AG04450 (cell line): ENCODE results near the gene EID2. TPM values are rescaled to one million over a fixed set of nuclear protein-coding genes. Genes with fewer than 3 reads are reported as not detected.
A peak's percentile ranks its signal among the peaks of the same experiment; 100 is the strongest.

ENCODE experiments used
- CTCF ChIA-PET: fragments of 300-600, 350-600 bp; formaldehyde crosslinking; extraction: SDS; loops from one replicate; lab custom pipeline; 2022; ENCODE audit warnings: antibody characterized with exemption, inconsistent platforms; lab: Charles Lee
- POLR2A ChIA-PET: fragments of 350-600 bp; formaldehyde crosslinking; extraction: SDS; loops from one replicate; lab custom pipeline; 2021; ENCODE audit warnings: antibody characterized with exemption, inconsistent platforms; lab: Yijun Ruan, JAX
- DNase-seq: peaks from one replicate; pipeline ENCODE4 v3.0.0-alpha.2; 2011; ENCODE audit warnings: low read depth, low spot score
- H3K27ac ChIP-seq: one replicate; pipeline ENCODE4 v1.5.1; 2012; ENCODE audit warnings: low read depth, low read length, control low read depth
- H3K27me3 ChIP-seq: one replicate; pipeline ENCODE4 v1.6.0; 2012; ENCODE audit warnings: low read length; ENCODE audit not compliant: control insufficient read depth, insufficient read depth
- H3K4me3 ChIP-seq: 2 replicates; pipeline ENCODE4 v1.5.1; 2011; ENCODE audit warnings: mild to moderate bottlenecking, low read depth, low read length, control low read depth
- H3K9me3 ChIP-seq: 2 replicates; pipeline ENCODE4 v1.5.1; 2012; ENCODE audit warnings: low read length; ENCODE audit not compliant: control insufficient read depth, insufficient read depth
- CTCF ChIP-seq: IDR thresholded peaks from 2 replicates; pipeline ENCODE4 v1.5.1; 2011; ENCODE audit warnings: low read depth, low read length, control low read depth, inconsistent platforms
- polyA plus RNA-seq: library from polyadenylated mRNA; depleted of rRNA; stranded (reverse); fragments of >200 nt; gene quantifications from 2 replicates; pipeline ENCODE4 v1.2.3, GENCODE V29; 2011

EID2 gene
- polyA plus RNA-seq, 1 experiment: 11.5 TPM

- Histone ChIP-seq H3K9me3 (peaks cover 2% of the 10 kb centered on the region; the same call in 1 of the 2 replicates), H3K27ac (no peak overlapping the region), H3K4me3 (no peak overlapping the region), H3K27me3 (peaks cover 28% of the 10 kb centered on the region)
- no peak for TF ChIP-seq CTCF
- CTCF ChIA-PET: no interaction called here
- POLR2A ChIA-PET: no interaction called here
- DNase-seq: no peak
Measured at GRCh38 chr19:39508629-39509028, 31.3 kb downstream of the EID2 start.

- H3K27ac ChIP-seq: no peak overlapping the region
- CTCF ChIA-PET: no interaction called here
- H3K9me3 ChIP-seq: peaks cover 5% of the 10 kb centered on the region; the same call in 1 of the 2 replicates
- H3K4me3 ChIP-seq: peak overlapping the region; percentile 60
- POLR2A ChIA-PET: interaction anchor here (1.0 to 1.2 kb wide), 2 partner anchors 63 to 72 kb away, joined by 4 read pairs; partner anchors contain the start of genes RPS16 and SUPT5H
- peaks cover 24% of the 10 kb centered on the region for H3K27me3 ChIP-seq
- no peak for TF ChIP-seq CTCF
- no peak for DNase-seq
Measured at GRCh38 chr19:39507715-39508364, 32.1 kb downstream of the EID2 start.

GRCh38 chr19:39506944-39507714, 32.8 kb downstream of the EID2 start:
- Histone ChIP-seq H3K4me3 (peak overlapping the region; percentile 60), H3K9me3 (peaks cover 5% of the 10 kb centered on the region; the same call in 1 of the 2 replicates), H3K27me3 (peaks cover 24% of the 10 kb centered on the region), H3K27ac (no peak overlapping the region)
- CTCF ChIA-PET: no interaction called here
- DNase-seq: no peak
- no peak for TF ChIP-seq CTCF
- POLR2A ChIA-PET: interaction anchor here (1.0 to 1.2 kb wide), 2 partner anchors 62 to 71 kb away, joined by 4 read pairs; partner anchors contain the start of genes RPS16 and SUPT5H

- H3K4me3 ChIP-seq: peak overlapping the region; percentile 60; the same call in 1 of the 2 replicates
- peaks cover 26% of the 10 kb centered on the region for H3K27me3 ChIP-seq
- ChIA-PET POLR2A (interaction anchor here (1.2 kb wide), 1 partner anchor 71 kb away, joined by 4 read pairs; the partner anchor contains the start of gene RPS16), CTCF (interaction anchor here (0.6 kb wide), 1 partner anchor 34 kb away, joined by 3 read pairs; no protein-coding TSS in a partner anchor)
- no peak overlapping the region for H3K27ac ChIP-seq
- TF ChIP-seq CTCF: no peak
- peaks cover 5% of the 10 kb centered on the region; the same call in 1 of the 2 replicates for H3K9me3 ChIP-seq
- DNase-seq: no peak
Measured at GRCh38 chr19:39506598-39506943, 33.4 kb downstream of the EID2 start.
